Measurements from ENCODE around the gene TYROBP. TPM values are rescaled to one million over a fixed set of nuclear protein-coding genes. Genes with fewer than 3 reads are reported as not detected.

Gene TYROBP
- total and polyA plus RNA-seq, 2 of the 8 experiments (the other 6 are each of a cell fraction or from before 2014, with no cell fraction given), result 0.18 TPM; not detected in 1

DNA sequence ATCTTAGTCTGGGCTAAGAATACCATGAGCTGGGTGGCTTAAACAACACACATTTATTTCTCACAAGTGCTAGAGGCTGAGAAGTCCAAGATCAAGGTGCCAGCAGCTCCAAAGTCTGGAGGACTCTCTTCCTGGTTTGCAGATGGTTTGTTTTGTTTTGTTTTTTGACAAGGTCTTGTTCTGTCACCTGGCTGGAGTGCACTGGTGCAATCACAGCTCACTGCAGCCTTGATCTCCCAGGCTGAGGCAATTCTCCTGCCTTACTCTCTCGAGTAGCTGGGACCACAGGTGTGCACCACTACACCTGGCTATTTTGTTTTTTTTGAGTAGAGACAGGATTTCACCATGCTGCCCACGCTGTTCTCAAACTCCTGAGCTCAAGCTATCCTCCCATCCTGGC is 24.2 kb downstream of the TYROBP start:
- Histone ChIP-seq H3K27me3 (replicated peaks in 1 of 4; ENCODE audit: control insufficient read depth in 3 of 4, extremely low read depth in 1 of 4, insufficient read depth in 3 of 4, low read length in 3 of 4) (0 out of 7 replicates have a peak, but pooled peaks cover 0 to 3% (median under 1%) of the 10 kb centered on the region in 4 experiments), H4K91ac (replicated peaks; ENCODE audit: insufficient read length, low read length) (no peak overlapping the region), H3K23ac (ENCODE audit: insufficient read length) (no peak overlapping the region), H3K79me2 (ENCODE audit: control insufficient read depth in 1 of 2, insufficient read depth in 2 of 2, low read length in 2 of 2) (no peaks in the 10 kb centered on the region), H2BK5ac (ENCODE audit: low read depth, low read length) (no peak overlapping the region), H3K4ac (replicated peaks; ENCODE audit: insufficient read length, low read depth, low read length) (no peak overlapping the region), H3K56ac (replicated peaks; ENCODE audit: insufficient read length, low read depth, low read length) (no peak overlapping the region), H2BK15ac (ENCODE audit: low read length) (no peak overlapping the region), H3K9me3 (ENCODE audit: insufficient read depth in 2 of 2, low read depth in 1 of 2, low read length in 1 of 2) (no peaks in the 10 kb centered on the region), H2AFZ (ENCODE audit: low read length) (no peak overlapping the region), H3K36me3 (ENCODE audit: control insufficient read depth in 2 of 4, insufficient read depth in 4 of 4, low read length in 3 of 4) (peaks cover 4 to 13% (median 5%) of the 10 kb centered on the region in 4 experiments; a peak in 6 of 8 replicates), H3K18ac (ENCODE audit: extremely low read depth, low read length) (no peak overlapping the region), H2AK5ac (ENCODE audit: low read depth, low read length) (no peak overlapping the region), H4K5ac (ENCODE audit: insufficient read length, low read depth, low read length) (no peak overlapping the region), H2BK20ac (ENCODE audit: low read length) (no peak overlapping the region), H2BK12ac (ENCODE audit: low read depth, low read length) (no peak overlapping the region), H3K4me1 (replicated peaks in 1 of 4; ENCODE audit: control insufficient read depth in 3 of 4, insufficient read depth in 4 of 4, low read length in 3 of 4) (peaks cover 0 to 4% (median 1%) of the 10 kb centered on the region in 4 experiments; a peak in 3 of 7 replicates), H3K79me1 (ENCODE audit: low read depth, low read length) (no peaks in the 10 kb centered on the region), H2BK120ac (replicated peaks; ENCODE audit: low read depth, low read length) (no peak overlapping the region), H3K23me2 (ENCODE audit: low read depth, low read length) (no peaks in the 10 kb centered on the region), H3K4me3 (ENCODE audit: extremely low read depth in 1 of 4, insufficient read depth in 2 of 4, low read depth in 3 of 4, low read length in 4 of 4) (no peak overlapping the region), H3K9ac (replicated peaks in 1 of 4; ENCODE audit: extremely low read depth in 1 of 4, low read depth in 3 of 4, low read length in 3 of 4) (no peak overlapping the region), H4K8ac (ENCODE audit: extremely low read depth, insufficient read depth, low read length) (no peak overlapping the region), H3K4me2 (ENCODE audit: insufficient read depth in 1 of 2, low read depth in 2 of 2, low read length in 2 of 2) (no peak overlapping the region), H4K20me1 (replicated peaks in 1 of 2; ENCODE audit: control insufficient read depth in 1 of 2, insufficient read depth in 2 of 2, low read length in 2 of 2) (peaks cover 0 to 3% of the 10 kb centered on the region in 2 experiments), H3K14ac (ENCODE audit: insufficient read length) (no peak overlapping the region), H3K27ac (ENCODE audit: low read depth, low read length) (no peak overlapping the region)
- DNase-seq (ENCODE audit: low read depth in 1 of 2, low spot score in 2 of 2) (no peak), FAIRE-seq (no peak)
- WGBS, 2 experiments (ENCODE audit: extremely low coverage in 1 of 2, insufficient coverage in 1 of 2, insufficient read length in 1 of 2, insufficient replicate concordance in 2 of 2, low coverage in 1 of 2, low lambda C conversion rate in 2 of 2, missing lambda C conversion rate in 1 of 2), result 96% methylated on average over 2 of the region's 2 CpGs; no CpG with 5 or more reads in 1 of the 2 experiments
- TF ChIP-seq SAP30 (IDR thresholded peaks at IDR 0.05; ENCODE audit: insufficient read depth, insufficient replicate concordance, low read length) (no peak), GTF2F1 (IDR thresholded peaks at IDR 0.05; ENCODE audit: borderline replicate concordance, low read depth, low read length) (no peak), ATF3 (IDR thresholded peaks at IDR 0.05; ENCODE audit: insufficient read depth, low read depth, low read length) (no peak), RNF2 (IDR thresholded peaks at IDR 0.05; ENCODE audit: borderline replicate concordance, low read depth, low read length, missing control alignments, poor library complexity, severe bottlenecking) (no peak), TCF12 (IDR thresholded peaks at IDR 0.05; ENCODE audit: low read depth, low read length) (no peak), SUZ12 (IDR thresholded peaks at IDR 0.05; ENCODE audit: low read length) (no peak), TAF1 (IDR thresholded peaks at IDR 0.05; ENCODE audit: low read depth, low read length) (no peak), NANOG (IDR thresholded peaks at IDR 0.05; ENCODE audit: insufficient read depth, low read depth, low read length, poor library complexity, severe bottlenecking) (no peak), FOSL1 (IDR thresholded peaks at IDR 0.05; ENCODE audit: insufficient read depth, low read depth, low read length) (no peak), HDAC2 (IDR thresholded peaks at IDR 0.05; ENCODE audit: borderline replicate concordance in 1 of 2, low read depth in 2 of 2, low read length in 2 of 2) (no peak), SP2 (IDR thresholded peaks at IDR 0.05; ENCODE audit: low read length) (no peak)
- CTCF ChIA-PET (ENCODE audit: partially characterized antibody), result interaction anchor here (0.6 to 5.2 kb wide), 19 partner anchors 9 to 140 kb away, joined by 3 to 23 read pairs (median 4); partner anchors contain the start of genes APLP1 and KIRREL2
- POLR2A ChIA-PET (ENCODE audit: partially characterized antibody), result interaction anchor here (0.6 to 2.8 kb wide), 8 partner anchors 9 to 117 kb away, joined by 3 to 10 read pairs (median 4); no protein-coding TSS in a partner anchor

All from H1 (cell line).